Measurements from ENCODE around the gene POLR2E.

POLR2E gene

DNA sequence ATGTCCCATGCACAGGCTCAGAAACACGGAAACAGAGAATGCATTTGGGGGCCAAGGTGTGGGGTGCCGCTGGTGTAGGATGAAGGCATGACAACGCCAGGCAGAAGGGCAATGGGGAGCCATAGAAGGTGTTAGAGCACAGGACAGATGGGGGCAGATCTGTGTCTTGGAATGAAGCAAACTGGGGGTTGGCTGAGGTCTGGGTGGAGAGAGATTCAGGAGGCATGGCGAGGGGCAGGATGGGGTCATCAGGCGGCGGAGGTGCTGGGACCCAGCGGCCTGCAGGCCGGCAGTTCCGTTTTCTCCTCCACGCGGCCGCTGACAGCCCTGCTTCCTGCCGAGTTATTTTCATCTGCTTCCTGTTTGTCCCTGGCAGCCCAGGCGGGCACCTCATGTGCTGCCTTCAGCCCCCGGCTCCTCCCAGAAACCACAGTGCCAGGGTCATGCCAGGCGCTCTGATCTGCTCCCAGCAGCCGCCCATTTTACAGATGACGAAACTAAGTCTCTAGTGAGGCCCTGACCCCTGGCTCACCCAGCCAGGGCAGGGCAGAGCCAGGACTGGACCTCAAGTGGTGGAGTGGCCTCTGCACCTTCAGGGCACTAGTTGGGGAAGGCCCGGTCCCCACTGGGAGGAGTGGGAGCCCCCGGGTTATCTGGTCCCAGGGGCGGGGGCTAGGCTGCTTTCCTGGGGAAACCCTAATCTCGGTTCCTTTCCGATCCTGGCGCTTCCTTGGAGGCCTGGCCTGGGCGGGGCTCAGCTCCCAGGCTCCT is 26.0 kb downstream of the POLR2E start:
- no peak overlapping the region for H3K27ac ChIP-seq (ENCODE audit: low read depth, low read length)
- peaks cover 0 to 5% of the 10 kb centered on the region in 2 donors for H3K36me3 ChIP-seq (ENCODE audit: control insufficient read depth in 1 of 2, insufficient read depth in 2 of 2, low read length in 2 of 2)
- no peaks in the 10 kb centered on the region for H3K9me3 ChIP-seq (ENCODE audit: control insufficient read depth in 1 of 2, low read length in 2 of 2)
- peak overlapping the region; percentile 60 to 66 for H3K4me3 ChIP-seq (ENCODE audit: low read depth in 1 of 2, low read length in 2 of 2)
- peak overlapping the region in 1 of 2 donors; percentile 38 for H3K9ac ChIP-seq (ENCODE audit: low read depth in 1 of 2, low read length in 2 of 2)
- H3K27me3 ChIP-seq (ENCODE audit: control insufficient read depth in 1 of 2, insufficient read depth in 2 of 2, low read length in 2 of 2), result peaks cover 22 to 44% of the 10 kb centered on the region in 2 donors
- peaks cover 14 to 35% of the 10 kb centered on the region in 2 donors for H3K4me1 ChIP-seq (ENCODE audit: control insufficient read depth in 1 of 2, insufficient read depth in 2 of 2, low read length in 2 of 2)

DNA sequence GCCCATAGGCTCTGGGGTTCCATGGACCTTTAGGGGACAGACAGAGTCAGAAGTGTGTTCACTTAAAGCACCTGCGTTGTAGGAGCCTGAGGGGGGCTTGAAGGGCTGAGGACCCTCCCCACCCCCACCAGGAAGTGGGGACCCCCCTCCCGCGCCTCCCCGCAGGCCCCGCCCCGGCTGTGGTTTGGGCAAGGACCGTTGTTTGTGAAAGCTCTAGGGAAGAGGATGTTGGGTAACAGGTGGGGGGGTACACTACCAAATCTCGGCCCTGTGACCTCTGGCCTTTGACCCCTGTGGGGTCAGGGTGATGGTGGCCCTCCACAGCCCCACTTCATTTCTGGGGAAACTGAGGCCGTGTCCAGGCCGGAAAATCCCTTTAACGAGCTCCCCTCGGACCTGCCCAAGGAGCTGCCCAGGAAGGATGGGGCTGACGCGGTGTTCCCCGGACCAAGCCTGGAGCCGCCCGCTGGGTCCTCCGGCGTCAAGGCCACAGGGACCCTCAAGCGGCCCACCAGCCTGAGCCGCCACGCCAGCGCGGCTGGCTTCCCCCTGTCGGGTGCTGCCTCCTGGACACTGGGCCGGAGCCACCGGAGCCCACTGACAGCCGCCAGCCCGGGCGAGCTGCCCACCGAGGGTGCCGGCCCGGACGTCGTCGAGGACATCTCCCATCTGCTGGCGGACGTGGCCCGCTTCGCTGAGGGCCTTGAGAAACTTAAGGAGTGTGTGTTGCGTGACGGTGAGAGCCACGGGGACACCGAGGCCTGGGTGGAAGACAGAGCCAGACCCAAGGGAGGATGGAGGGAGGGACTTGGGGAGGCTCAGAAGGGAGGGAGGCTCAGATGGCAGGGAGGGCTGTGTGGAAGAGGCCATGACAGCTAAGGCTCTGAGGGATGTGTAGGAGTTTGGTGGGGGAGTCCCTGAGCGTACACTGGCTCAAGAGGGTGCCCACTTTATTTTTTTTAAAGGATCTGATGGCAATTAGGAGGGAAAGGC is 26.9 kb downstream of the POLR2E start:
- no peaks in the 10 kb centered on the region for H3K9me3 ChIP-seq (ENCODE audit: control insufficient read depth in 1 of 2, low read length in 2 of 2)
- H3K9ac ChIP-seq (ENCODE audit: low read depth in 1 of 2, low read length in 2 of 2), result peak overlapping the region; percentile 43
- peak overlapping the region; percentile 50 for H3K27ac ChIP-seq (ENCODE audit: low read depth, low read length)
- H3K4me3 ChIP-seq (ENCODE audit: low read depth in 1 of 2, low read length in 2 of 2), result peak overlapping the region; percentile 60 to 66
- H3K36me3 ChIP-seq (ENCODE audit: control insufficient read depth in 1 of 2, insufficient read depth in 2 of 2, low read length in 2 of 2), result peaks cover 0 to 5% of the 10 kb centered on the region in 2 donors
- peaks cover 22 to 44% of the 10 kb centered on the region in 2 donors for H3K27me3 ChIP-seq (ENCODE audit: control insufficient read depth in 1 of 2, insufficient read depth in 2 of 2, low read length in 2 of 2)
- H3K4me1 ChIP-seq (ENCODE audit: control insufficient read depth in 1 of 2, insufficient read depth in 2 of 2, low read length in 2 of 2), result peaks cover 14 to 30% of the 10 kb centered on the region in 2 donors

DNA sequence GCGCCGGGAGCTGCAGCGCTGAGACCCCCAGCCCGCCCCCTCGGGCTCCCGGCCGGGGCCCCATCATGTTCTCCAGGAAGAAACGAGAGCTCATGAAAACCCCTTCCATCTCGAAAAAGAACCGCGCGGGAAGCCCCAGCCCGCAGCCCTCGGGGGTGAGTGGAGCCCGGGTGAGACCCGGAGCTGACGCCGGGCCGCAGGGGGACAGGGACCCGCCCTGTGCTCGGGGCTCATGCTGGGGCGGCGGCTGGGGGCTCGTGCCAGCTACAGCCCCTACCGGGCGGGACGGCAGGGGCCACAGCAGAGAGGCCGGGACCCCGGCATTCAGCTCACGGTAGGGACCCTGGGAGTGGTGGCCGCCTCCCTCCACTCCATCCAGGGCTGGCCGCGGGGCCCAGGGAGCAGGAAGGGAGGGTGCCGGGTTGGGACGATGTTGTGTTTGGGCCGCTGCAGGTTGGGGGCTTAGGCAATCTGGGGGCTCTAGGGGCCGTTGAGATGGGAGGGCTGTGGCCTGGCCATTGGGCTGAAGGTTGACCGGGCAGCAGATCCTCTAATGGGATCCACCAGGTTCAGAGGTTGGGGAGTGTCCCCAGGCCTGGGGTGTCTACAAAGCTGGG is 27.7 kb downstream of the POLR2E start:
- H3K9ac ChIP-seq (ENCODE audit: low read depth in 1 of 2, low read length in 2 of 2), result peak overlapping the region; percentile 43
- peak overlapping the region; percentile 53 to 60 for H3K4me3 ChIP-seq (ENCODE audit: low read depth in 1 of 2, low read length in 2 of 2)
- H3K27ac ChIP-seq (ENCODE audit: low read depth, low read length), result peak overlapping the region; percentile 50
- H3K9me3 ChIP-seq (ENCODE audit: control insufficient read depth in 1 of 2, low read length in 2 of 2), result no peaks in the 10 kb centered on the region
- peaks cover 14 to 30% of the 10 kb centered on the region in 2 donors for H3K4me1 ChIP-seq (ENCODE audit: control insufficient read depth in 1 of 2, insufficient read depth in 2 of 2, low read length in 2 of 2)
- H3K36me3 ChIP-seq (ENCODE audit: control insufficient read depth in 1 of 2, insufficient read depth in 2 of 2, low read length in 2 of 2), result peaks cover 0 to 2% of the 10 kb centered on the region in 2 donors
- peaks cover 19 to 37% of the 10 kb centered on the region in 2 donors for H3K27me3 ChIP-seq (ENCODE audit: control insufficient read depth in 1 of 2, insufficient read depth in 2 of 2, low read length in 2 of 2)

DNA sequence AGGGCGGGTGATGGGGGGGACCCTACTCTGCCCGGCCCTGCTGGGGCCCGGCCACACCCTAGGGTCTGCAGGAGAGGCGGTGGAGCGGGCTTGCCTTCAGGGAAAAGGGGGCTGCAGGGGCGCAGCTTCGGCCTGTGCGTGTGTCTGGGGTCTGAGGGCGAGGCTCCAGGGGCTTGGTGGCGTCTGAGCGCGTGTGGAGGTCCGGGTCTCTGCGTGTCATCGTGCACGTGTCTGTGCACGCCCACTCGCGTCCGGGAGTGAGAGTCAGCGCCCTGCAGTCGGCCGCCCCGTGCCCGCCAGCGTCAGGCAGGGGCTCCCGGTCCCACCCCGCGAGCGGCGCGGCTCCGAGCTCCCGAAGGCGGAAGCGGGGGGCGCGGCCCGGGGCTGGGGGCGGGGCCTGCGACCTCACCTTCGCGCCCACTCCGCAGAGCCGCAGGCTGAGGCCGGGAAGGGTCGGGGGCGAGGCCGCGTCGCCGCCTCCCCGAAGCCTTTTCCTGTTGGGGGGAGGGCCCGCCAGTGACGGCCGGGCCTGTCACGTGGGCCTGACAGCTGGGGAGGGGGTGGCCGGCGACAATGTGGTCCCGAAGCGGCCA is 28.3 kb downstream of the POLR2E start, which contains the start of gene ARHGAP45:
ARHGAP45 (plus strand) TSS at position 420 of the 593 bp plus-strand sequence. CDS start 239 bp downstream, outside the sequence.
- H3K4me3 ChIP-seq (ENCODE audit: low read depth in 1 of 2, low read length in 2 of 2), result peak within 1 kb of the TSS; percentile 53 to 60
- no peaks in the 10 kb centered on the region for H3K36me3 ChIP-seq (ENCODE audit: control insufficient read depth in 1 of 2, insufficient read depth in 2 of 2, low read length in 2 of 2)
- H3K9ac ChIP-seq (ENCODE audit: low read depth in 1 of 2, low read length in 2 of 2), result peak within 1 kb of the TSS; percentile 43
- H3K9me3 ChIP-seq (ENCODE audit: control insufficient read depth in 1 of 2, low read length in 2 of 2), result no peaks in the 10 kb centered on the region
- H3K4me1 ChIP-seq (ENCODE audit: control insufficient read depth in 1 of 2, insufficient read depth in 2 of 2, low read length in 2 of 2), result peaks cover 14 to 30% of the 10 kb centered on the region in 2 donors
- peaks cover 18 to 34% of the 10 kb centered on the region in 2 donors for H3K27me3 ChIP-seq (ENCODE audit: control insufficient read depth in 1 of 2, insufficient read depth in 2 of 2, low read length in 2 of 2)
- H3K27ac ChIP-seq (ENCODE audit: low read depth, low read length), result peak within 1 kb of the TSS; percentile 50

DNA sequence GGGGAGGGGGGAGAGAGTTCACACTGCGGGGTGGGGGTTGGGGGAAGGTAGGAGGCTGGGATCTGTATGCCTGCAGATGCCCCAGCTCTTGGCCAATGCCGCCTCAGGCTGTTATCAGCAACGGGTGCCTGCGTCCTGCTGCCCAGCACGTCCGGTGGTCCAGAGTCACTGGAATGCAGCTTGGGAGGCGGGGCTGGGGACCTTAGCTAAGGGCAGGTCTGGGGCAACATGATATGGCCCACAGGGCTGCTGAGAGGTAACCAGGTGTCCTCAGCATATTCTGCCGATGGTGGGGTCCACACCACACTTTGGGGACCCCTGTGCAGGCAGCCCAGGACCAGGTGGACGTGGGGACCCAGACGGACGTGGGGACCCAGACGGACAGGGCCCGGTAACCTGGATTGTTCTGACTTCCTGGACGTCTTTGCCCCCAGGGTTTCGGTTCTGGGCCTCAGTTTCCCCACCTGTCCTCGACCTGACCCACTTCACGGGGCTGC is 28.9 kb downstream of the POLR2E start:
- H3K4me3 ChIP-seq (ENCODE audit: low read depth in 1 of 2, low read length in 2 of 2), result peak overlapping the region; percentile 35 to 51
- H3K27ac ChIP-seq (ENCODE audit: low read depth, low read length), result no peak overlapping the region
- H3K9me3 ChIP-seq (ENCODE audit: control insufficient read depth in 1 of 2, low read length in 2 of 2), result no peaks in the 10 kb centered on the region
- no peaks in the 10 kb centered on the region for H3K36me3 ChIP-seq (ENCODE audit: control insufficient read depth in 1 of 2, insufficient read depth in 2 of 2, low read length in 2 of 2)
- H3K4me1 ChIP-seq (ENCODE audit: control insufficient read depth in 1 of 2, insufficient read depth in 2 of 2, low read length in 2 of 2), result peaks cover 14 to 30% of the 10 kb centered on the region in 2 donors
- H3K9ac ChIP-seq (ENCODE audit: low read depth in 1 of 2, low read length in 2 of 2), result no peak overlapping the region
- peaks cover 18 to 34% of the 10 kb centered on the region in 2 donors for H3K27me3 ChIP-seq (ENCODE audit: control insufficient read depth in 1 of 2, insufficient read depth in 2 of 2, low read length in 2 of 2)

DNA sequence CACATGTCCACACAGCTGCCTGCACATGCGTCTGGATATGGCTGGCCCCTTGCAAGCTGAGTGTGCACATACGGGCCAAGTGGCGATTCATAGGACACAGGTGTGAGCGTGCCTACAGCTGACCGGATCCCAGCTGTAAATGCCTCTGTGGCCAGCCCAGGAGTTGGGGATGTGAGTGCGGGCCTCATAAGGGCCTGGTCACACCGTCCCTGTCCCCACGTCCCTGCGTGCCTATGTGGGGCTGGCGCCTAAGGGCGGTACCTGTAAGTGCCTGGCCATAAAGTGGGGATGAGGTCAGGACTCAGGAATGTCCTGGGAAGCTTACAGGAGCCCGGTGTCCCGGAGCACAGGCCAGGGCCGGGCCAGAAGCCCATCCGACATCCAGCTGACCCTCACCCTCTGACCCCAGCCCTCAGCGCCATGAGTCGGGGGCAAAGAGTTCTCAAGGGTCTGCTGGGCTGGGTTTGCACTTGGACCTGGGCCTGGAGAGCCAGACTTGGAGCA is 29.5 kb downstream of the POLR2E start:
- no peaks in the 10 kb centered on the region for H3K36me3 ChIP-seq (ENCODE audit: control insufficient read depth in 1 of 2, insufficient read depth in 2 of 2, low read length in 2 of 2)
- H3K27ac ChIP-seq (ENCODE audit: low read depth, low read length), result no peak overlapping the region
- H3K27me3 ChIP-seq (ENCODE audit: control insufficient read depth in 1 of 2, insufficient read depth in 2 of 2, low read length in 2 of 2), result peaks cover 13 to 30% of the 10 kb centered on the region in 2 donors
- H3K4me3 ChIP-seq (ENCODE audit: low read depth in 1 of 2, low read length in 2 of 2), result no peak overlapping the region
- peaks cover 14 to 30% of the 10 kb centered on the region in 2 donors for H3K4me1 ChIP-seq (ENCODE audit: control insufficient read depth in 1 of 2, insufficient read depth in 2 of 2, low read length in 2 of 2)
- no peak overlapping the region for H3K9ac ChIP-seq (ENCODE audit: low read depth in 1 of 2, low read length in 2 of 2)
- H3K9me3 ChIP-seq (ENCODE audit: control insufficient read depth in 1 of 2, low read length in 2 of 2), result no peaks in the 10 kb centered on the region

DNA sequence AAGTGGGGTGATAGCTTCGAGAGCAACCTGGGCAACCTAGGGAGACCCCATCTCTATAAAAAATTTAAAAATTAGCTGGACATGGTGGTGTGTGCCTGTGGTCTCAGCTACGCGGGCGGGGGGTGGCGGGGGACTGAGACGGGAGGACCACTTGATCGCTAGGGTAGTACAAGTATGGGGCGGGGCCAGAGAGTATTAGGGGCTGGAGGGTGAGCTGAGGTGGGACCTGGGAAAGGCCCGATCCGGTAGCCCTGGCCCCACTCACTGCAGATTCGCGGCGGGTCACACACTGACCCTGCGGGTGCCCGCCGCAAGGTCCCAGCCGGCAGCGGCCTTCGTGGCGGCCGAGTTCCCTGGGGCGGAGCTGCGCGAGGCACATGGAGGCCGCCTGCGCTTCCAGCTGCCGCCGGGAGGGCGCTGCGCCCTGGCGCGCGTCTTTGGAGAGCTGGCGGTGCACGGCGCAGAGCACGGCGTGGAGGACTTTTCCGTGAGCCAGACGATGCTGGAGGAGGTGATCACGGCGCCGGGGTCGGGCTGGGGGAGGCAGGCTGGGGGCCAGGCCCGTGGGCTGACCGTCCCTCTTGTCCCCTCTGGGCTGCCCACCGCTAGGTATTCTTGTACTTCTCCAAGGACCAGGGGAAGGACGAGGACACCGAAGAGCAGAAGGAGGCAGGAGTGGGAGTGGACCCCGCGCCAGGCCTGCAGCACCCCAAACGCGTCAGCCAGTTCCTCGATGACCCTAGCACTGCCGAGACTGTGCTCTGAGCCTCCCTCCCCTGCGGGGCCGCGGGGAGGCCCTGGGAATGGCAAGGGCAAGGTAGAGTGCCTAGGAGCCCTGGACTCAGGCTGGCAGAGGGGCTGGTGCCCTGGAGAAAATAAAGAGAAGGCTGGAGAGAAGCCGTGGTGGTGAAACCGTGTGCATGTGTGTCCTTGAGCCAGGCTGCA is 30.2 kb downstream of the POLR2E start:
- H3K27ac ChIP-seq (ENCODE audit: low read depth, low read length), result no peak overlapping the region
- H3K4me1 ChIP-seq (ENCODE audit: control insufficient read depth in 1 of 2, insufficient read depth in 2 of 2, low read length in 2 of 2), result peaks cover 14 to 30% of the 10 kb centered on the region in 2 donors
- no peak overlapping the region for H3K9ac ChIP-seq (ENCODE audit: low read depth in 1 of 2, low read length in 2 of 2)
- H3K27me3 ChIP-seq (ENCODE audit: control insufficient read depth in 1 of 2, insufficient read depth in 2 of 2, low read length in 2 of 2), result peaks cover 13 to 29% of the 10 kb centered on the region in 2 donors
- no peaks in the 10 kb centered on the region for H3K9me3 ChIP-seq (ENCODE audit: control insufficient read depth in 1 of 2, low read length in 2 of 2)
- no peaks in the 10 kb centered on the region for H3K36me3 ChIP-seq (ENCODE audit: control insufficient read depth in 1 of 2, insufficient read depth in 2 of 2, low read length in 2 of 2)
- no peak overlapping the region for H3K4me3 ChIP-seq (ENCODE audit: low read depth in 1 of 2, low read length in 2 of 2)

DNA sequence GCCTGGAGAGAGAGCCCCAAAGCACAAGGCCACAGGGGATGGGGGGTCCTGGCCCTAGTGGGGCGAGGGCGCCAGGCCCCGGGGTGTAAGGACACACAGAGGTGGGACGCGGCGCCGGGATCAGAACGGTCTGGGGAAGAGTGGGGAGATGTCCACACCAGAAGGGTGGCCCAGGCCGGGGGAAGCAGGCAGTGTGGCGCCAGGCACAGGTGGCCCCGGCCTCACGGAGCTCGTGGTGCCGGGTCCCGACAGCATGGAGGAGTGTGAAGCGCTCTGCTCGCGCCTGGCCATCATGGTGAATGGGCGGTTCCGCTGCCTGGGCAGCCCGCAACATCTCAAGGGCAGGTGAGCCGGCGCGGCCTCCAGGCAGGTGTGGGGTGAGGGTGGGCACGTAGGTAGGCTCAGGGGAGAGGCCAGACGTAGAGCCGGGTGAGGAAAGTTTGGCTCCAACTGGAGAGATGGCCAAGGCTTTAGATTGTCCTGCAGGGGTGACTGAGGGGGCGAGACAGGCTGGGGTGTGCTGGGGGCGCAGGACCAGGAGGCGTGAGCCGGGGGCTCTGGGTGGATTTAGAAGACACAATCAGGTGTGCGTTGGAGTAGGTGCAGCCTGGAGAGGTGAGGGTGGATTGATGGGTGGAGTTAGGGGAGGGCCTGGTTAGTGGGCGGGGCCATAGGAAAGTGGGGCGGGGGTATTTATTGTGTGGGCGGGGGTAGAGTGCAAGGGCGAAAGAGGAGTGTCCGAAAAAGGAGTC is 31.1 kb downstream of the POLR2E start:
- Histone ChIP-seq H3K4me3 (ENCODE audit: low read depth in 1 of 2, low read length in 2 of 2) (no peak overlapping the region), H3K27ac (ENCODE audit: low read depth, low read length) (no peak overlapping the region)

More for the DNA sequence above, 31.1 kb downstream of the POLR2E start:
- Histone ChIP-seq H3K9me3 (ENCODE audit: control insufficient read depth in 1 of 2, low read length in 2 of 2) (no peaks in the 10 kb centered on the region), H3K27me3 (ENCODE audit: control insufficient read depth in 1 of 2, insufficient read depth in 2 of 2, low read length in 2 of 2) (peaks cover 13 to 26% of the 10 kb centered on the region in 2 donors), H3K9ac (ENCODE audit: low read depth in 1 of 2, low read length in 2 of 2) (no peak overlapping the region), H3K36me3 (ENCODE audit: control insufficient read depth in 1 of 2, insufficient read depth in 2 of 2, low read length in 2 of 2) (no peaks in the 10 kb centered on the region), H3K4me1 (ENCODE audit: control insufficient read depth in 1 of 2, insufficient read depth in 2 of 2, low read length in 2 of 2) (peaks cover 8 to 24% of the 10 kb centered on the region in 2 donors)

Data from duodenal mucosa (tissue), 2 donors.